Cerebellar nuclear complex (tissue), 1 donor: ENCODE data around the gene ELSPBP1.
"Not testable (repeated sequence)": the region's sequence is repeated elsewhere in the genome, so short reads cannot be mapped to it uniquely, and the experiment has no call there.

Experiments used
- DNase-seq, 2 experiments: peaks; one replicate each; lab custom pipeline; 2025; lab: John Stamatoyannopoulos, UW

ELSPBP1 gene

DNA sequence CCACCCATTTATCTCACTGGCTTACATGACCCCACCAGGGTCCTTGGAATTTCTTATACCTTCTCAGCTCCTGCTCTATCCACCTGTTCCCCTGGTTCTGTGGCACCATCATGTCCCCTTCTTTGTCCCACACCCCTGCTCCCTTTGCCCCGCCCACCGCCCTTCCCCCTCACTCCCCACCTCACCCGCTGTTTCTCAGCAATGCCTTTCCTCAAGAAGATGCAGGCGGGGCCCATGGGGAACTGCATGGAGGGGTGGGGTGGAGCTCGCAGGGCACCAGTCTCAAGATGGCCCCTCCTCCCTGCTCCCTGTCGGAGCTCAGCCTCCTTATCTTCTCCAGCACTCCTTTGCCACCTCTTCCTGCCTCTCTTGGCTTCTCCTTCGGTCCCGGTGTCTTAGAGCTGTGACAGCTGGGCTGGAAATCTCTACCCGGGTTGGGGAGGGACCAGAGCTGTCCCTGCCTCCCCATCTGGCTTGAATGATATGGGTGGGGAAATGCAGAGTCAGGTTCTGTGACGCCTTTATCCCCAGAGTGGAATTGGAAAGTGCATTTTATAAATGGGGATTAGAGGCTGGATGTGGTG, 49.3 kb downstream of the ELSPBP1 start, which contains the start of gene CABP5:
TSS of gene CABP5 (minus strand) at position 405 of the 584 bp plus-strand sequence. CDS start at position 248, 157 bp downstream.
- DNase-seq, result no peak

DNA sequence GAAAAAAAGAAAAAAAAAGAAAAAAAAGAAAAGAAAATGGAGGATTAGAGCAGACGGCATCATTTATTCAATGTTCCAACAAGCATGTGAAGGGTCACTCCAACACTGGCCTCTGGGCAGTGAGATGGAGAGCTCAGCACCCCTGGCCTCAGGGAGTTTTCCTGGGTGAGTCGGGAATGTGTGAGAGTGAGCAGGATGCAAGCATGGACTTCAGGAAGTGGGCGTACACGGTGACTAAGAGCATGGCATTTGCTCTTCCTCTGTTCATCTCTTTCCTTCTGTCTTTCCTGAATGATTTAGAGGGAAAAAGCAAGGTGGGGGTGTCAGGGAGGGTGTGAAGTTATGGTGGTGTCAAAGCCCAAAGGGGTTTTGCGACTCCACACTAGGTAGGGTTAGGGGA, 50.1 kb downstream of the ELSPBP1 start:
- DNase-seq, result no peak

DNA sequence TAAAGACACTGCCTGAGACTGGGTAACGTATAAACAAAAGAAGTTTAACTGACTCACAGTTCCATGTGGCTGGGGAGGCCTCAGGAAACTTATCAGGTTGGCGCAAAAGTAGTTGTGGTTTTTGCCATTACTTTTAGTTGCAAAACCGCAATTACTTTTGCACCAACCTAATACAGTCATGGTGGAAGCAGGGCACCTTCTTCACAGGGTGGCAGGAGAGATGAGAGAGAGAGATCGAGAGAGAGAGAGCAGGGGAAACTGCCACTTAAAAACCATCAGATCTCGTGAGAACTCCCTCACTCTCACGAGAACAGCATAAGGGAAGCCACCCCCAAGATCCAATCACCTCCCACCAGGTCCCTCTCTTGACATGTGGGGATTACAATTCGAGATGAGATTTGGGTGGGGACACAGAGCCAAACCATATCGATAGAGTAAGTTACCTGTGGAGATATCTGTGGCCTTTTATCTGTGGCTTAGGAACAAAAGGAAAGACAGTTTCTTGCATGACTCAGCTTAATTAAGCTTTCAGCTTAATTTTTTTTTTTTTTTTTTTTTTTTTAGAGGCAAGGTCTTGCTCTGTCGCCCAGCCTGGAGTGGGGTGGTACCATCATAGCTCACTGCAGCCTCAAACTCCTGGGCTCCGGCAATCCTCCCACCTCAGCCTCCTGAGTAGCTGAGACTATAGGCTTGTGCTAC, 57.1 kb downstream of the ELSPBP1 start:
- DNase-seq, result no peak

GRCh38 chr19:48053076-48053475, 58.6 kb downstream of the ELSPBP1 start:
- no peak for DNase-seq

GRCh38 chr19:48053856-48054255, 59.4 kb downstream of the ELSPBP1 start:
- DNase-seq, result no peak

DNA sequence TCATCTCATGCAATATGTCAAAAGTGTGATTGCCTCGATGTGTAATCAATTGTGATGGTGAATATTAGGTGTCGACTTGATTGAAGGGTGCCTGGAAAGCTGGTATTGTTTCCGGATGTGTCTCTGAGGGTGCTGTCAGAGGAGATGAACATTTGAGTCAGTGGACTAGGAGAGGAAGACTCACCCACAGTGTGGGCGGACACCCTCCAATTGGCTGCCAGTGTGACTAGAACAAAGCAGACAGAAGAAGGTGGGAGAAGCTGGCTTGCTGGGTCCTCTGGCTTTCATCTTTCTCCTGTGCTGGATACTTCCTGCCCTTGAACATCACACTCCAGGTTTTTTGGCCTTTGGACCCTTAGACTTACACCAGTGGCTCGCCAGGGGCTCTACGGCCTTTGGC, 64.9 kb downstream of the ELSPBP1 start:
- no peak for DNase-seq

GRCh38 chr19:48060381-48060780, 65.9 kb downstream of the ELSPBP1 start:
- no peak for DNase-seq

GRCh38 chr19:48061401-48062344, 67.2 kb downstream of the ELSPBP1 start:
- no peak for DNase-seq

DNA sequence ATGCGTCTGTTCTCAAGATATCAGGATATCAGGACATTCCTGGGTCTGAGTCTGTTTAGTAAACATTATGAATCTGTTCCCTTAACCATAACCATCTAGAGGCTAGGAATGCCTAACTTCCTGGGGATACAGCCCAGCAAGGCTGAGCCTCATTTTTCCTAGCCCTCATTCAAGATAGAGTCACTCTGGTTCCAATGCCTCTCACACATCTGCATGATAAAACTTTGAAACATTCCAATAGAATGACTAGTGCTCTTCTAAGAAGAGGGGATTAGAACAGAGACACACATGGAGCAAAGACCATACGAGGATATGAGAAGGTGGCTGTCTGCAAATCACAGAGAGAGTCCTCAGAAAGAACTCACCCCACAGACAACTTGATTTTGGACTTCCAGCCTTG, 70.1 kb downstream of the ELSPBP1 start:
- no peak for DNase-seq

- DNase-seq, result no peak
Measured at GRCh38 chr19:48069435-48069834, 75.0 kb downstream of the ELSPBP1 start.

GRCh38 chr19:48070177-48070769, 75.8 kb downstream of the ELSPBP1 start:
- DNase-seq, result not testable (repeated sequence)
